ENCODE data around the gene WWC1. TPM values are rescaled to one million over a fixed set of nuclear protein-coding genes. Genes with fewer than 3 reads are reported as not detected.

The WWC1 gene
- total and polyA plus RNA-seq, 10 of the 15 experiments (the other 5 are each of a cell fraction or from before 2014, with no cell fraction given) = 0.50 to 7.8 (median 2.5) TPM

DNA sequence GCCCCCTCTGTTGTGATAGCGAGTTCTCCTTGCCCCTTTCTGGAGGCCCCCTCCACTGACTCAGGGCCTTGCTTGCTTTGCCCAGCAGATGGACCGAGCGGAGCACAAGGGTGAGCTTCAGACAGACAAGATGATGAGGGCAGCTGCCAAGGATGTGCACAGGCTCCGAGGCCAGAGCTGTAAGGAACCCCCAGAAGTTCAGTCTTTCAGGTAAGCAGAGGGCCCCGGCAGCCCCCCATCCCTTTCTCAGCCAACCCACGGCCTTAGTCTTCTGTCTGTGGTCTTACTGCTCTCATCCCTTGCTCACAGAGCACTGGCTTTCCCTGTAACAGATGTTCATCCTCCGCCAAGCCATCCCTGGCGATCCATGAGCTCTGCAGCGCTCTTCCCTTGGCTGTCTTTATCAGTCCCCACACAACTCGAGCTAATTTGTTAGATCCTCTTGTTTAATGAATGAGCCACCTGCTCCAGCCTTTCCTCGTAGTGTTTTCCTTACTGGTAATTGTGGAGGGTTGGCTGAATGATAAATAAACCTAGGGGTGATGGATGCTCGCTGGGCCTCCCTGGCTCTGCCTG is 176.4 kb downstream of the WWC1 start:
- Histone ChIP-seq H3K27ac (ENCODE audit: control insufficient read depth, insufficient read depth) (no peak overlapping the region), H3K9me3 (replicated peaks; ENCODE audit: control insufficient read depth, insufficient read depth, low read length) (no peaks in the 10 kb centered on the region), H3K9ac (ENCODE audit: control insufficient read depth, insufficient read depth, low read length) (no peak overlapping the region), H3K4me2 (ENCODE audit: control insufficient read depth, insufficient read depth) (no peak overlapping the region), H3K79me2 (ENCODE audit: control insufficient read depth, insufficient read depth, low read length) (no peaks in the 10 kb centered on the region), H4K20me1 (ENCODE audit: control insufficient read depth, insufficient read depth) (no peaks in the 10 kb centered on the region), H3K27me3 (replicated peaks in 1 of 2; ENCODE audit: control insufficient read depth in 2 of 2, insufficient read depth in 2 of 2, low read length in 1 of 2) (no peaks in the 10 kb centered on the region), H3K36me3 (ENCODE audit: control insufficient read depth in 2 of 2, insufficient read depth in 2 of 2, low read length in 1 of 2) (no peaks in the 10 kb centered on the region), H3K4me3 (no peak overlapping the region), H3K4me1 (ENCODE audit: control insufficient read depth, insufficient read depth, low read length) (no peaks in the 10 kb centered on the region), H2AFZ (ENCODE audit: control insufficient read depth, low read depth, low read length) (no peak overlapping the region)
- 68% methylated on average over 12 of the region's 12 CpGs for WGBS (ENCODE audit: insufficient coverage, insufficient replicate concordance, low lambda C conversion rate, missing lambda C conversion rate)
- FAIRE-seq = no peak
- POLR2A ChIA-PET = no interaction called here
- CTCF ChIA-PET = no interaction called here
- BruUV-seq (replicated peaks) = no TSS peak
- SMC1A ChIA-PET (ENCODE audit: uncharacterized antibody, unreplicated experiment) = no interaction called here
- intact Hi-C loops (cut with micrococcal nuclease; ENCODE audit: unreplicated experiment) (no loop called here), in situ Hi-C loops (cut with MboI) (no loop called here)
- no peak for ATAC-seq
- TF ChIP-seq ZNF384 (IDR thresholded peaks at IDR 0.05; ENCODE audit: borderline replicate concordance, low read depth, low read length) (no peak), STAT1 (conservative IDR thresholded peaks at IDR 0.05) (no peak), RAD51 (IDR thresholded peaks at IDR 0.05) (no peak), BCL11A (IDR thresholded peaks at IDR 0.05; ENCODE audit: low read depth, low read length) (no peak), ETV6 (conservative IDR thresholded peaks at IDR 0.05 in 1 of 2, IDR thresholded peaks at IDR 0.05 in 1 of 2; ENCODE audit: borderline replicate concordance in 1 of 2, low read depth in 1 of 2) (no peak), EP300 (IDR thresholded peaks at IDR 0.05; ENCODE audit: borderline replicate concordance in 1 of 2, control insufficient read depth in 1 of 2, low read depth in 2 of 2, low read length in 2 of 2) (no peak), ZZZ3 (IDR thresholded peaks at IDR 0.05; ENCODE audit: control insufficient read depth, insufficient read length, low read depth) (no peak), TCF3 (IDR thresholded peaks at IDR 0.05; ENCODE audit: borderline replicate concordance, insufficient read depth, low read depth, low read length) (no peak)
- TF ChIP-seq, protein P1, sequence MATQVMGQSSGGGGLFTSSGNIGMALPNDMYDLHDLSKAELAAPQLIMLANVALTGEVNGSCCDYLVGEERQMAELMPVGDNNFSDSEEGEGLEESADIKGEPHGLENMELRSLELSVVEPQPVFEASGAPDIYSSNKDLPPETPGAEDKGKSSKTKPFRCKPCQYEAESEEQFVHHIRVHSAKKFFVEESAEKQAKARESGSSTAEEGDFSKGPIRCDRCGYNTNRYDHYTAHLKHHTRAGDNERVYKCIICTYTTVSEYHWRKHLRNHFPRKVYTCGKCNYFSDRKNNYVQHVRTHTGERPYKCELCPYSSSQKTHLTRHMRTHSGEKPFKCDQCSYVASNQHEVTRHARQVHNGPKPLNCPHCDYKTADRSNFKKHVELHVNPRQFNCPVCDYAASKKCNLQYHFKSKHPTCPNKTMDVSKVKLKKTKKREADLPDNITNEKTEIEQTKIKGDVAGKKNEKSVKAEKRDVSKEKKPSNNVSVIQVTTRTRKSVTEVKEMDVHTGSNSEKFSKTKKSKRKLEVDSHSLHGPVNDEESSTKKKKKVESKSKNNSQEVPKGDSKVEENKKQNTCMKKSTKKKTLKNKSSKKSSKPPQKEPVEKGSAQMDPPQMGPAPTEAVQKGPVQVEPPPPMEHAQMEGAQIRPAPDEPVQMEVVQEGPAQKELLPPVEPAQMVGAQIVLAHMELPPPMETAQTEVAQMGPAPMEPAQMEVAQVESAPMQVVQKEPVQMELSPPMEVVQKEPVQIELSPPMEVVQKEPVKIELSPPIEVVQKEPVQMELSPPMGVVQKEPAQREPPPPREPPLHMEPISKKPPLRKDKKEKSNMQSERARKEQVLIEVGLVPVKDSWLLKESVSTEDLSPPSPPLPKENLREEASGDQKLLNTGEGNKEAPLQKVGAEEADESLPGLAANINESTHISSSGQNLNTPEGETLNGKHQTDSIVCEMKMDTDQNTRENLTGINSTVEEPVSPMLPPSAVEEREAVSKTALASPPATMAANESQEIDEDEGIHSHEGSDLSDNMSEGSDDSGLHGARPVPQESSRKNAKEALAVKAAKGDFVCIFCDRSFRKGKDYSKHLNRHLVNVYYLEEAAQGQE (IDR thresholded peaks at IDR 0.05; ENCODE audit: low read depth, low read length) = no peak
- TF ChIP-seq, protein P2, sequence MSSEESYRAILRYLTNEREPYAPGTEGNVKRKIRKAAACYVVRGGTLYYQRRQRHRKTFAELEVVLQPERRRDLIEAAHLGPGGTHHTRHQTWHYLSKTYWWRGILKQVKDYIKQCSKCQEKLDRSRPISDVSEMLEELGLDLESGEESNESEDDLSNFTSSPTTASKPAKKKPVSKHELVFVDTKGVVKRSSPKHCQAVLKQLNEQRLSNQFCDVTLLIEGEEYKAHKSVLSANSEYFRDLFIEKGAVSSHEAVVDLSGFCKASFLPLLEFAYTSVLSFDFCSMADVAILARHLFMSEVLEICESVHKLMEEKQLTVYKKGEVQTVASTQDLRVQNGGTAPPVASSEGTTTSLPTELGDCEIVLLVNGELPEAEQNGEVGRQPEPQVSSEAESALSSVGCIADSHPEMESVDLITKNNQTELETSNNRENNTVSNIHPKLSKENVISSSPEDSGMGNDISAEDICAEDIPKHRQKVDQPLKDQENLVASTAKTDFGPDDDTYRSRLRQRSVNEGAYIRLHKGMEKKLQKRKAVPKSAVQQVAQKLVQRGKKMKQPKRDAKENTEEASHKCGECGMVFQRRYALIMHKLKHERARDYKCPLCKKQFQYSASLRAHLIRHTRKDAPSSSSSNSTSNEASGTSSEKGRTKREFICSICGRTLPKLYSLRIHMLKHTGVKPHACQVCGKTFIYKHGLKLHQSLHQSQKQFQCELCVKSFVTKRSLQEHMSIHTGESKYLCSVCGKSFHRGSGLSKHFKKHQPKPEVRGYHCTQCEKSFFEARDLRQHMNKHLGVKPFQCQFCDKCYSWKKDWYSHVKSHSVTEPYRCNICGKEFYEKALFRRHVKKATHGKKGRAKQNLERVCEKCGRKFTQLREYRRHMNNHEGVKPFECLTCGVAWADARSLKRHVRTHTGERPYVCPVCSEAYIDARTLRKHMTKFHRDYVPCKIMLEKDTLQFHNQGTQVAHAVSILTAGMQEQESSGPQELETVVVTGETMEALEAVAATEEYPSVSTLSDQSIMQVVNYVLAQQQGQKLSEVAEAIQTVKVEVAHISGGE (CRISPR knock-in tag; IDR thresholded peaks at IDR 0.05) = no peak
- TF ChIP-seq, protein P3, sequence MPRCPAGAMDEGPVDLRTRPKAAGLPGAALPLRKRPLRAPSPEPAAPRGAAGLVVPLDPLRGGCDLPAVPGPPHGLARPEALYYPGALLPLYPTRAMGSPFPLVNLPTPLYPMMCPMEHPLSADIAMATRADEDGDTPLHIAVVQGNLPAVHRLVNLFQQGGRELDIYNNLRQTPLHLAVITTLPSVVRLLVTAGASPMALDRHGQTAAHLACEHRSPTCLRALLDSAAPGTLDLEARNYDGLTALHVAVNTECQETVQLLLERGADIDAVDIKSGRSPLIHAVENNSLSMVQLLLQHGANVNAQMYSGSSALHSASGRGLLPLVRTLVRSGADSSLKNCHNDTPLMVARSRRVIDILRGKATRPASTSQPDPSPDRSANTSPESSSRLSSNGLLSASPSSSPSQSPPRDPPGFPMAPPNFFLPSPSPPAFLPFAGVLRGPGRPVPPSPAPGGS (IDR thresholded peaks at IDR 0.05; ENCODE audit: borderline replicate concordance, insufficient read depth, low read depth, low read length, poor library complexity, severe bottlenecking) = no peak
- no peak for DNase-seq (ENCODE audit: low read depth, low spot score)
- RAD21 ChIA-PET (ENCODE audit: unreplicated experiment) = no interaction called here
